SJSA1 (cell line): ENCODE measurements around the gene DDIAS. TPM values are rescaled to one million over a fixed set of nuclear protein-coding genes. Genes with fewer than 3 reads are reported as not detected.

ENCODE experiments used
- DNase-seq, 2 experiments: peaks; one replicate each; pipeline ENCODE4 v3.0.0-alpha.2; 2015 to 2020; ENCODE audit warnings: low spot score in 2 of 2, low read depth in 1 of 2
- H3K27ac ChIP-seq: fragments of 250-450 bp; sonication (Bioruptor Pico); 2 replicates; pipeline ENCODE4 v1.5.1; 2020; ENCODE audit warnings: mild to moderate bottlenecking, moderate library complexity
- H3K27me3 ChIP-seq: fragments of 250-450 bp; sonication (Bioruptor Pico); replicated peaks from 2 replicates; pipeline ENCODE4 v1.5.1; 2020; ENCODE audit warnings: mild to moderate bottlenecking, moderate library complexity
- H3K36me3 ChIP-seq: fragments of 250-450 bp; sonication (Bioruptor Pico); 2 replicates; pipeline ENCODE4 v1.5.1; 2020; ENCODE audit warnings: mild to moderate bottlenecking
- H3K4me1 ChIP-seq: fragments of 250-450 bp; sonication (Bioruptor Pico); replicated peaks from 2 replicates; pipeline ENCODE4 v1.6.1; 2021; ENCODE audit warnings: mild to moderate bottlenecking
- H3K4me3 ChIP-seq: fragments of 250-450 bp; sonication (Bioruptor Pico); 2 replicates; pipeline ENCODE4 v1.5.1; 2020; ENCODE audit warnings: mild to moderate bottlenecking
- H3K9me3 ChIP-seq: fragments of 250-450 bp; sonication (Bioruptor Pico); replicated peaks from 2 replicates; pipeline ENCODE4 v1.5.1; 2020; ENCODE audit warnings: mild to moderate bottlenecking
- total RNA-seq: library from RNA; depleted of rRNA; stranded (reverse); fragments of >200 nt; shearing (Covaris generic); gene quantifications from 2 replicates; pipeline ENCODE4 v1.2.3, GENCODE V29; 2014; rRNA removed

DDIAS gene
- total RNA-seq, 1 experiment from 2014 or later = 10.3 TPM

DNA sequence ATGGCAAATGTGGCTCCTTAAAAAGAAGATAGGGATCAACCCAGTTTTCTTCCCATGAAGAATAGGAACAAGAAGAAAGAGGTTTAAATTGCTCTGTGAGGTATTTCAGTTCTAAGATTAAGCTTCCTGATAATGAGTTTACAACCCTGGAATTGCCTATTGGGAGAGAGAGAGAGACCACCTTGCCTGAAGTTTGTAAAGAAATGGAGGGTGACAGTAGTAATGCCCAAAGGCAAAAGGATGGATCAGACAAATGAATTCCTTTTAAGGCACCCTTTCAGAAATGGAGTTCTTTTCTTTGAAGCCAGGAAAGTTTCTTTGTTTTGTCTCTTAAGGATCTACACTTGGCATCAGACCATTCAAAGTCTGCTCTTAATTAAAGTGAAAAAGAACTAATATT lies 74.3 kb downstream of the DDIAS start:
- H3K4me1 ChIP-seq = peaks cover 33% of the 10 kb centered on the region
- H3K9me3 ChIP-seq = no peaks in the 10 kb centered on the region
- no peak overlapping the region for H3K27ac ChIP-seq
- DNase-seq = no peak
- H3K27me3 ChIP-seq = no peaks in the 10 kb centered on the region
- no peak overlapping the region for H3K4me3 ChIP-seq
- H3K36me3 ChIP-seq = no peaks in the 10 kb centered on the region

DNA sequence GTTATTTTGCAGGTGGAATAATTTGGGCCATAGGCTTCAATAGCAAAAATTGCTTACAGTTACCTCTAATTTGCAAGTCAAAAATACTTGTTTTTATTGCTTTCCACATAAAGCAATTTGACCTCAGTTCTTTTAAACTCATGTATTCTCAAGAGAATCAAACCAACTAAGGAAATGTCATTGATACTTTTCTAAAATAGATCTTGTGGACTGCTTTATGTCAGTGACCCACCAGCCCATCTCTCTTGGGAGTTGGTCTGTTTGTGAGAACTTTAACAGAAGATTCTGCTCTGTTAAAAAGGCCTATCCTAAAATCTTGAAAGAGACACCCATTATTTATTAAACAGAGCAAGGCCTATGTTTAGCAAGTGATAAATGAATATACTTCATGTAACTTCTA lies 75.2 kb downstream of the DDIAS start:
- H3K4me1 ChIP-seq = peaks cover 38% of the 10 kb centered on the region
- H3K27ac ChIP-seq = no peak overlapping the region
- no peaks in the 10 kb centered on the region for H3K9me3 ChIP-seq
- H3K27me3 ChIP-seq = no peaks in the 10 kb centered on the region
- no peak overlapping the region for H3K4me3 ChIP-seq
- no peak for DNase-seq
- H3K36me3 ChIP-seq = no peaks in the 10 kb centered on the region

DNA sequence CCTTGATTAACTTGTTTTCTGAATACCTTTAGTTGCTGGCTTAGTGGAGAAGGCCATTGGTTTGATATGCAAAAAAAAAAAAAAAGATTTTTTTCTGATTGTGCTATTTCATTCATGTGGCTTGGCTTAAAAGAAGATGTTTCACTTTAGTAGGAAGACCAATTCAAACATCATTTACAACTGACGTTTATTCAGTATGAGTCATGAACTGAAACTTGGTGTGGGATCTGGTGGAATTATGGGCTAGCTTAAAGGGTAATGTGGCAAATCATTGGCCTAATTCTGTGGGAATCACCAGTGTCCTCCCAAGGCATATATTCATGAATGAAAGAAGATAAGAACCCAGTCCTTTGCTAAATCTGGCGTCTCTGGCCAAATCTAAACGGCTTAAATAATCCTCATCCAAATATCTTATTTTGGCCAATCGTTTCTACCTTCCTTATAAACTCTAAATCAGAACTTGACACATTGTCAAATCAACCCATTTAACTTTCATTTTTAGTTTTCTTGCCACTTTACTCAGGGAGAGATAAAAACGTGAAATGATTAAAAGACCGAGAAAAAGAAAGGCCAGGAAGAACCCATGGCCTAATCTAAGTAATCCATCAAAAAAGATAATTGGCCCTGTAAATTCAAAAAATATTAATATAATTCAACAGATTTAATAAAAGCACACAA lies 77.0 kb downstream of the DDIAS start:
- H3K4me1 ChIP-seq = peaks cover 38% of the 10 kb centered on the region
- no peaks in the 10 kb centered on the region for H3K36me3 ChIP-seq
- H3K27ac ChIP-seq = peak overlapping the region; percentile 82
- no peak overlapping the region for H3K4me3 ChIP-seq
- H3K27me3 ChIP-seq = no peaks in the 10 kb centered on the region
- no peaks in the 10 kb centered on the region for H3K9me3 ChIP-seq
- DNase-seq = peak in 1 of 2 experiments; percentile 62

DNA sequence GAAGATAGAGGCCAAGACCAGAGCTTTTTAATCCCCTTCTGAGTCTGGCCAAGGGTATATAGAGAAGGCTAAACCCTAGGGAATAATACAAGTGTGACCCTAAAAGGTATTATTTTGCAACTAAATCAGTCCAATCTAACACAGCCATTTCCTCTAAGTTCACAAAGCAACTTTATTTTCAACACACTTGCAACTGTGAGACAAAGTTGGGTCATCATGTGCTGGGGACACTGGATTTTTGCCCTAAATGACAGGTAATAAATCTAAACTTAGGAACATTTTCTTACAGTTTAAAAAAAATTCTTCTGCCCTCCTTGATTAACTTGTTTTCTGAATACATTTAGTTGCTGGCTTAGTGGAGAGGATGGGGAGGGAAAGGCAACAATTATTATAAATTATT lies 78.3 kb downstream of the DDIAS start:
- Histone ChIP-seq H3K36me3 (no peaks in the 10 kb centered on the region), H3K4me1 (peaks cover 38% of the 10 kb centered on the region), H3K9me3 (no peaks in the 10 kb centered on the region), H3K27me3 (no peaks in the 10 kb centered on the region), H3K4me3 (no peak overlapping the region), H3K27ac (peak overlapping the region; percentile 82)
- no peak for DNase-seq

DNA sequence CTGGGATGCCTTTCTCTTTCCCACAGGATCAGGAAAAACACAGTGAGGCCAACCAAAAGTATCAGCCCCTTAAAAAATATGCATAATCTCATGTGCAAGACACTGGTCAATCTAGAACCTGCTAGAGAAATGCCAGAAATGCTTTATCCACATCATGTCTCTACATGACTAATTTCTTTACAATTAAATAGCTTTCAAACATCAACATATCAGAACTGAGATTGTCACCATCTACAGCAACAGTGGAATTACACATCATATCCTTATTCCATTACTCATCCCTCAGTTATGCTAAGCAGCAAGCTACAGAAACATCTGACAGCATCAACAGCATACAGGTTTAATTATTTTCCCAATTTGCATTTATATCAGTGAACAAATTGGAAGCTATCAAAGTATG lies 78.8 kb downstream of the DDIAS start:
- no peaks in the 10 kb centered on the region for H3K9me3 ChIP-seq
- H3K36me3 ChIP-seq = no peaks in the 10 kb centered on the region
- no peaks in the 10 kb centered on the region for H3K27me3 ChIP-seq
- H3K27ac ChIP-seq = peak overlapping the region; percentile 82
- H3K4me1 ChIP-seq = peaks cover 38% of the 10 kb centered on the region
- DNase-seq = peak in 1 of 2 experiments; percentile 71
- no peak overlapping the region for H3K4me3 ChIP-seq

DNA sequence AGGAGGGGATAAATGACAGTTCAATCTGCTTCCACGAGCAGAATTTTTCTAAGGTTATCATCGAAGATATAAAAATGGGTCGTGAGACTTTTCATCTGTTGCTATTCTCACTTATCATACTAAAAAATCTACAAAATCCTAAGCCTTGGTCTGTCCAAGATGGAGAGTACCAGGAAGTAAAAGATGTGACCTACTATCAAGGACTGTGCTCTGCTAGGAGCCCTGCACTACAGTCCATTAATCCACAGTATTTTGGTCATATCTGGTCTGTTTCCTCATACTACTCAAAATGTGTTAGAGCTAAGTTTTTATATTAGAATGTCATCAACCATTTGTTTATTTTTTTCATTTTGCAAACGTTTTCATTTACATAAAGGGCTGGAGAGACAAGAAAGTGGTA lies 79.4 kb downstream of the DDIAS start:
- no peaks in the 10 kb centered on the region for H3K27me3 ChIP-seq
- H3K27ac ChIP-seq = peak overlapping the region; percentile 82
- peaks cover 38% of the 10 kb centered on the region for H3K4me1 ChIP-seq
- no peak overlapping the region for H3K4me3 ChIP-seq
- H3K9me3 ChIP-seq = no peaks in the 10 kb centered on the region
- no peak for DNase-seq
- no peaks in the 10 kb centered on the region for H3K36me3 ChIP-seq

DNA sequence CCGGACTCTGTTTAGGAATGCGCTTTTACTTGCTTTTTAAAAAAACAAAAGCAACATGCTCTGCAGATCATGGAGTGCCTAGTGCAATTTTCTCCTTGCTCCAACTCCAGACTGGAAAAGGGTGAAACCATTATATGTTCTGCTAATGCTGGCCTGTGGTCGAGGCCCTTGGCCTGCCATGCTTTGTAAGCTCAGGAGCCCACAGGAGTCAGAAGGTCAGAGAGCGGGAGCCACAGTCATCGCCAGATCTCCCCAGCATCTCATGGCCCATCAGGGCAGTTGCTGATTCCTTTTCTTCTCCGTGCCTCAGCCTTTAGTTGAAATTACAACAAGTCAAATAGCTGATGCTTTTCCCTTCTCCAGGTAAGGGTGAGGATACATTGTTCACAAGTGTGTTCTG lies 80.3 kb downstream of the DDIAS start:
- Histone ChIP-seq H3K9me3 (no peaks in the 10 kb centered on the region), H3K27me3 (no peaks in the 10 kb centered on the region), H3K27ac (no peak overlapping the region), H3K4me3 (no peak overlapping the region), H3K4me1 (peaks cover 38% of the 10 kb centered on the region), H3K36me3 (no peaks in the 10 kb centered on the region)
- DNase-seq = no peak

Other genes starting within 250 kb of the DDIAS start
- 0.21 and 1.2 TPM in 2 replicates for gene FAM181B, start 167.9 kb upstream of the DDIAS start, total RNA-seq
- 37.2 and 38.5 TPM in 2 replicates for gene PRCP, start 1.3 kb upstream of the DDIAS start, total RNA-seq
- gene RAB30, start 170.2 kb downstream of the DDIAS start, total RNA-seq = 6.5 and 10.2 TPM in 2 replicates